ENCODE measurements around the gene GLRA3.

Gene GLRA3

DNA sequence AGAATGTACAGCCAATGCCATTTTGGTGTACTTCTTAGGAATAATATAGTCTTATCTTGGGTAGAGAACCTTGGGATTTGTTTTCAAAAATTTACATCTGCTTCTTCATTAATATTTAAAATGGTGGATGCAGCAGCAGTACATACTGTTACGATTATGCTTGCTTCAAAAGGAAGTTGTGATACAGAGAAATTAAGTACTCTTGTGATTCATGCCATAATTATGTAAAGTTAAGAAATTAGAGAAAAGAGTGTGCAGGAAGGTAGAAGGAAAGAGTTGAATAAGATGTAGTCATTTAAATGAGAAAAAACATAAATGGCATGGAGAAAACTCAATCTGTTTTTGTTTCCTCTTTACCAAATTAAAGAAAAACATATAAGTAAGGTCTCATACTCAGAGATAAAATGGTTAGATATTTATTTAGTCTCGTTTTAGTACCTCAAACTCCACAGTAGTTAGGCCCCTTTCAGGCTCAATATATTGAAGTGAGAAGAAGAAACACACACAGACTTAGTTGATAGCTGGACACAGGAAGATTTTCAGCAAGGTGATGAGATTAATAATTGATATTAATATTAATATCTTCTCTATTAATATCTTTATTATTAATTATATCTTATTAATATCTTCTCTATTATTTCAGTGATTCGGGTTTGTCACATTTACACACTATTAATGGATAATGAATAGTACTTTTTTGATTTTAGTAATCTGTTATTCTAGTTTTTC, 236.6 kb downstream of the GLRA3 start:
- DNase-seq, result no peak

DNA sequence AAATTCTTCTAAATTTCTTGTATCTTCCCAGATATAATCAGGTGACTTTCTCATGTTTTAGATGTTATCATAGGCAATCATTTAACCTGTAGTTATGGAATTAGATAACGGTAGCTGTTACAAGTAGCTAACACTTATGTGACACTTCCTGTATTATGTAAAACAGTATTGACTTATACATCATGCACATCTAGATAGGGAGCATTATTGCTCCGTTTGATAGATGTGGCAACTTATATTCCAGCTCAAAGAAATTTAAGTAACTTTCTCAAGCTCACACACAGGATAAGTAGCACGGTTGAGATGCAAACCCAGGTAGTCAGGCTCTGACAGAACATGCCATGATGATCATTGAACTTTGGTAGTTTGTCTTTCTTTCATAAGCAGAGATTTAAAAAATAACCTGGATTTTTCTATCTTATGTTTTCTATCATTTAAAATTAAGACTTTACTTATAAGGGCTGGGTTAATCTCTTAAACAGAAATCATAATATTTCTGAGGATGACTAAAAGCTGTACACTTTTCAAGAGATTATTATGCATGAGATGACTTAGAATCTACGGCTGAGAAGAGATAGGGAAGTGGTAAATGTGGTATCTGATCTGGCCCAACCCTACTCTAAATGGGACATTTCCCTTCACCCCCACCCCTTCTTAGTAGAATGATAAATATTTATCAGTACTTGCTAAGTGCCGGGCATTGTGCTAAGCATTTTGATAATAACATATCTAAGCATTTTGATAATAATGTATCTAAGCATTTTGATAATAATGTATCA, 237.6 kb downstream of the GLRA3 start:
- DNase-seq, result peak in 1 of 5 donors; percentile 72

DNA sequence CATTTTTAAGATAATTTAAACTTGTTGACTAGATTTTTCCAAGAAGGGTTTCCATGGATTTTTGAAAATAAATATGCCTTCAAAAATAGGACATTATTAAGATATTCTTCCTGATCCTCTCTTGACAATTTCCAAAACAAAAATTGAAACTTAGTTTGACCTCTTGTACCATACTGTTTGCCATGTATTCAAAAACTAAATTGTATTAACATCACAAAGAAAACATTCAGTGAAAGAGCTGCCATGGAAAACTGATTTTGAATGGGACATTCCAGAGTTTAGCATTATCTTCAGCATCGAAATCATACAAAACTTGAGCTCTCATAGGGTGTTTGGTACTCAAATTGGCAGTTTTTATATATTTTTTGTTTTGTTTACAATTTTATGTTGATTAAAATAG, 238.7 kb downstream of the GLRA3 start:
- no peak for DNase-seq

Measured in T-helper 1 cell (primary cell).